GM19238 (cell line): ENCODE data around the gene PPARA.
A peak's percentile ranks its signal among the peaks of the same experiment; 100 is the strongest.

ENCODE experiments used
- DNase-seq: peaks from one replicate; pipeline ENCODE4 v3.0.0; 2011; ENCODE audit warnings: low spot score; ENCODE audit not compliant: insufficient read length

Gene PPARA

DNA sequence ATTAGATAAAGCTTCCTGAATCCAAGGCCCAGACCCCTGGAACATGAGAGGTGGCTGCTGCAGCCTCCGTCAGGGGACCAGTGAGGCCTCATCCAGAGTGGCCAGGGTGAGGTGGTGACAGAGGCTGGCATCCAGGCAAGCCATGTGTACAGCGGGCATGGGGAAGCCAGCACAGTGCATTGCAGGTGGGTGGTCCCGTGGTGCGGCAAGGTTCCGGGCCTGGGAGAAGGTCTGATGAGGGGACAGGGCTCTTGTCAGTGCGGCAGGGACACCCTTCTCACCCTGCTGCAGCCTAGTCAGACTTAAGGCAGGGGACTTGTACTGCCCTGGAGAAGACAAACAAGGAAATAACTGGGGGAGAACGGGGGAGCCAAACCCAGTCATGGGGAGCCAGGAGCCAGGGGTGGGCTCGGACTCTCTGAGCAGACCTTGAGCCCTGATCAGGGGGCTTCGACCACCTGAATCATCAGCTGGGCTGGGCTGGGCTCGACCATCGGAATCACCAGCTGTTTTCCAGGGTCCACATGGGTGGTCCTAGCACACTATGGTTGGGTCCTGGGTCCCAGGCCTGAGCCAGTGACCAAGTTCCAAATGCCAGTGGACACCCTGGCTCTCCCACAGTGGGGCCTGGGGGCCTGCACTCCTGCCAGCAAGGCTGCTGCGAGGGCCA lies 122.6 kb downstream of the PPARA start:
- DNase-seq, result no peak

DNA sequence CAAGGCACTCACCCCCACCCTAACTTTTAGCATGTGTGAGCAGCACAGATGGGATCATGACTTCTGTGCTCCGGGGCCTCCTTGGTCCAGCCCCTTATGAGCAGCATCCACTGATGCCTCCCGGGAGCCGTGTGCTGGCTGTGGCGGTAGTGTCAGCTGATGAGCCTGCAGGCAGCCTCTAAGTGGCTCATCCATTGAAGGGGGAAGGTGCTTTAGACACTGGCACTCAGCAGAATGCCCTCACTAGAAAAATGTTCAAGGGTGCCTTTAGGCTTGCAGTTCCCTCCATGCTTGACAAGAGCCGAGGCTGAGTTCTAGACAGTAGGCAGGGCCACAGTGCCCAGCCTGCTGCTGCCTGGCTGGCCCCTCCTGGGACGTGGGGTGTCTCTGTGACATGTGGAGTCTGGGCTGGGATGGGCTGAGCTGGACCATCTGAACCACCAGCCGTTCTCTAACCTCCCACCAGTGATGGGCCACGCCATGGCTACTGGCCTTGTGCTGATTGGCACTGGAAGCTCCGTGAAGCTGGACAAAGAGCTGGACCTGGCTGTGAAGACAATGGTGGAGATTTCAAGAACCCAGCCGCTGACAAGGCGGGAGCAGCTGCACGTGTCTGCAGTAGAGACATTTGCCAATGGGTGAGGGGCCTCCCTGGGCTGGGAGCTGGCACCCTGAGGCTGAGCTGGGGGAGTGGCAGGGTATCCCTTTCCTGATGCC lies 123.3 kb downstream of the PPARA start:
- no peak for DNase-seq

DNA sequence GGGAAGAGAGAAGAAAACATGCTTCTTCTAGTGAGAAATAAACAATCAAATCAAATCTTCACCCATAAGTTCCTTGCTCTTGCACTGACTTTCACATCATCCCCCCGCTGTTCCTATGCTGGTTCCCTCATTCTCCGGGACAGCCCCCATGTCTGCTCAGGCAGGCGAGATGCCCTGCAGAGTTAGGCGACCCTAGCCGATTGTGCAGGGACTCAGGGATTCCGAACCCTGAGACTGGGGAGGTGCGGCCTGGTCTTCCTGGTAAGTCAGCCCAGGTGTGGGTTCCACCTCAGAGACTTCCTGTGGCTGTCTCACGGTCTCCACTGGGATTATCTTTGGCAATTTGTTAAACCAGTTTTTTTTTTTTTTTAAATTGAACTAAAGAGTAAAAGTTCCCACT lies 124.1 kb downstream of the PPARA start:
- DNase-seq, result no peak

DNA sequence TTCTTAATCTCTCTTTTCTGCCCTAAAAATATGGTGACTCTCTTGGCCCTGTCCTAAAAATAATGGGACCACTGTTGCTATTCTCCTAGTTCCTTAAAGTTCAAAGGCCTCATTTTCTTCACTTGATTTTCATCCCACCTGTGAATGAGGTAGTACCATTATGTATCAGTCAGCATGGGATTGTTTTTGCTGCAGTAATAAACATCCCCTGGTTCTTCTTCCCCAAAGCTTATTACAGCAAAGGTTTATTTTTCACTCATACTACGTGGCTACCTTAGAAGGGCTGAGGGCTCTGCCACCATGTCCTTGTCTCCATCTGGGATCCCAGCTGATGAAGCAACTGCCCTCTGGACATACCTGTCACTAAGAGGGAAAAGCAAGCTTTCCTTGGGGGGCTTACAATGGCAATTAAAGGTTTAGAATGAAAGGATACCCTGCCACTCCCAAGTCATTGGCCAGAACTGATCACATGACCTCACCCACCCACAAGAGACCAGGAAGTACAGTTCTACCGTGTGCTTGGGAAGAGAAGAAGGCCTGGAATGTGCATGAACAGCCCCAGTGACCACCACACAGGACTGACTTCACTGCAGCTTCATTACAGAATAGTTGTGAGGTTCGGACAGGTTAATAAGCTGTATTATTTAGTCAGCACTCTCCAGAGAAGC lies 125.3 kb downstream of the PPARA start:
- DNase-seq, result no peak

DNA sequence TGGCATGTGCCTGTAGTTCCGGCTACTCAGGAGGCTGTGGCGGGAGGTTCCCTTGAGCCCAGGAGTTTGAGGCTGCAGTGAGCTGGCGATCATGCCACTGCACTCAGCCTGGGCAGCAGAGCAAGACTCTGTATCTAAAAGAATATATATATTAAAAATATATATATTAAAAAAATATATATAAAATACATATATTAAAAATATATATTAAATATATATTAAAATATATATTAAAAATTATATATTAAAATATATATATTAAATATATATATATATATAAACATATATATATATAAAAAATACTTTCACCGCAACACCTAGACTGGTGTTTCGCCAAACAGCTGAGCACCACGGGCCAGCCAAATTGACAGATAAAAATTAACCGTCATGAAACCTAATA lies 126.2 kb downstream of the PPARA start:
- DNase-seq, result no peak

DNA sequence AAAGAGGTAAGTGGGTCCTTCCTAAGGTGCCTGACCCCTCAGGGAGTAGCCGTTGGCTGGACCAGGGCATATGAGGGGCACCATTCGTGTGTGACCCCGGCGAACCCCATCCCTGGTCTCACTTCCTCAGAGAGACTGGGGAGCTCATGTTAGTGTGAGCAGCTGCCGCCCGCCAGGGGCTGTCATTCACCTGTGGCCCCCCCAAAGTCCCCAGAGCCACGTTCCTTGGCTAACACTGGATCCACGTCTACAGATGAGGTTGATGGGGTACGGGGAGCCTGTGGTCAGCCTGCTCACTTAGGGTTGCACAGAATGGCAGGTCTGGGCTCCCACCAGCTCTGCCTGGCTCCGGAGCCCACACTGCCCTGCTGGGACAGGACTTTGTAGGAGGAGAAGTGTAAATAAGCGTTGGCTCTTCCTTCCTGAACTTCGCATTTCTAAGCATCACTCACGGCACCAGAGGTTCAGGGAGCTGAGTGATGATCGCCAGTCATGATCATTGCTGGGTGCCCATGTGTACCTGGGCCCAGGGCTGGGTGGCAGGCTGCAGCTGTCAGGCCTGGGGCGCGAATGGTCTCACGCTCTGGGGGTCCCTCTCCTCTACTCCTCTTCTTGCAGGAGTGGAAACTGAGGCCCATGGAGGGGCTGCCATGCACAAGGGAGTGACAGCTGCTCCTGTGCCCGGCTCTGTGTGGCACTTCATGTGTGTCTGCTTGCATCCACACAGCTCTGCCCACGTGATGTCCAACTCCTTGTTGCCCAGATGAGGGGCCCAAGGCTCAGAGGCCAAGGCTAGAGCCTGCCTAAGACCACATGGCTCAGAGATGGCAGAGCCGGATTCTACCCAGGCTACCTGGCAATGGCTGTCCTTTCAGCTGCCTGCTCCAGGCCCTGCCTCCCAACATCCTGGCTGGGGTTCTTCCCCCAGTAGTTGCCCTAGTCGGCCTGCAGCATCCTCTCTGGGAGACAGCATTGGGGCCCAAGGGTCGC lies 128.6 kb downstream of the PPARA start:
- DNase-seq, result no peak

DNA sequence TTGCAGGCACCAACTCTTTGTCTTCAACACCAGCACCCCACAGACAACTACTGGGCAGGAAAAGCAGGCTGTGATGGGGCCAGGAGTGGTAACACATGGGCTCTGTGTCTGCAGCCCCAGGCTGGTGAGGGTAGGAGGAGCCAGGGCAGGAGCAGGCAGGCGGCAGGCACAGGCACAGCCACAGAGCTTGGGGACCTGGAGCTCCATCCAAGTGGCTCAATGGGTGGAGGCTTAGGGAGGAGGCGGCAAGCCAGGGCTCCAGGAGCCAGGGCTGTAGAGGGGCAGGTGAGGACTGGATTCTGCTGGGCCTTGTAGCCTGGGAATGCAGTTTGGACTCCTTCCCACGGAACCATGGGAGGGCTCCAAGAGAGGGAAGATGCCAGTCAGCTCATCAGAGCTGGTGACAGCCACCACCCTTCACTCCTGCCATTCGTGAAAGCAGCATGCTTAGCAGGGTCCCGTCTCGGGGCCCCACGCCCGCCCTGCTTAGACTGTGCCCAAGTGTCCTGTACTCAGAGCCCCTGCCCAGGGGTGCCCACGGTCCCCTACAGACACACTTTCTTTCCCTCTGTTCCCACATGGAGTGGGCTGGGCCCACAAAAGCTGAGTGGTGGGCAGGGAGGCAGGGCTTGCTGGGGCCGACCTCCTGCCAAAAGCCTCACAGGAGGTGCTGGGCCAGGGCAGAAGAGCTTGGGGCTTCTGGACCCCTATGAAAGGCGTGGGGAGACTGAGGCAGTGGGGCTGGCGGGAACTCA lies 129.9 kb downstream of the PPARA start:
- DNase-seq, result no peak

DNA sequence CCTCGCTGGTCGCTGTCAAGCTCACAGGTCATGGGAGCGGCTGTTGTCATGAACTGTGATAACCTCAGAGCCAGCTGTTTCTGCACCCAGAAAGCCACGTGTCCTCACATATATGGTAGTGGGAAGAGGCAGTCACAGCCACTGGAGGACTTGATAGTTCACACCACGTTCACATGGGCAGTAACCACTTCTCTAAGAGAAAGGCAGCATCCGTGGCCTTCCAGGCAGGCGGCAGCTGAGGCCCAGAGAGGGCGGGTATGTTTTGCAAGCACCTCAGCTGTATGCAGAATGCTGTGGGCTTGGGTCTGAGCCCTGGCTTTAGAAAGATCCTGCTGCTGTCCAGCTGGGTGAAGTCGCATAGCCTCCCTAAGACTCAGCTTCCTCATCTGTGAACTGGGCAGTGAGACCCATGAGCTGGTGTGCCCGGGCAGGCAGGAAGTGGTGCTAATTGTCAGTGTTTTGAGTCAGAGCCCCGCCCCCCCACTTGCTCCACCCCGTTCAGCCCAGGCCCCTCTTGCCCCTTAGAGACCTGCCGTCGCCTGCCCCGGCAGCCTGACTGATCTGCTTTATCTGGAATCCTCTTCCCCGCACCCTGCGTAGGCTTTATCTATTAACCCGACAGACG lies 130.8 kb downstream of the PPARA start:
- no peak for DNase-seq

DNA sequence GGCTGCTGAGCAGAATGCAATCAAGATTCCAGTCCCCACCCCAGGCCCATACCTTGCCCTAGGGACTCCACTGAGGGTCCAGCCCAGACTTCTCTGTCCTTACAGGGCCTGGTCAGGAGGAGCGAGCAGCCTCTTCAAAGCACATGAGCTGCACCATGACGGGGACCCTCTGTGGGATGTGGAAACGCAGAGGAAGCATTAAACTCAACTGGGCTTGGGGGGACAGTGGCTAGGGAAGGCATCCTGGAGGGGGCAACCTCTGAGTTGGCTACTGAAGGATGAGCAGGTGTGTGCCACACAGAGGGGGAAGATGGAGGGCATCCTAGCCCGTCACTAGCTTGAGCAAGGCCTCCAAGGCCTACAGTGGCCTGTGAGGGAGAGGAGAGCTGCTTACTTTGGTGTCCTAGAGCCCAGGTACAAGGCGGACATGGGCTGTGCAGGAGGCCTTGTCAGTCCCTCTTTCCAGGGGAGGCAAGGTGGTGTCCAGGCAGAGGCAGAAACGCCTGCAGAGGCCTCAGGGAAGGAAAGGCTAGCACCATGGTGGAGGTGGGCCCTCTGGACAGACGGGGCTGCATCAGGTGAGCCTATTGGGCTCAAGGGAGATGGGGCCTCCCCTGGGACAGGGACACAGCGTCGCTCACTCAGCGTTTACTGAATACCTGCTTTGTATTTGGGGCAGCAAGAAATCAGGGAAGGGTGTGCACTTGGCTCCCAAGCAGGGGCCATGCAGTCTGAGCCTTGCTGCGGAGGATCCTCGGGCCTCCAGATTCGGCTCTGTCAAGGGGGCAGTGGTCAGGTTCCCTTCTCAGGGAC lies 131.7 kb downstream of the PPARA start:
- DNase-seq, result no peak

DNA sequence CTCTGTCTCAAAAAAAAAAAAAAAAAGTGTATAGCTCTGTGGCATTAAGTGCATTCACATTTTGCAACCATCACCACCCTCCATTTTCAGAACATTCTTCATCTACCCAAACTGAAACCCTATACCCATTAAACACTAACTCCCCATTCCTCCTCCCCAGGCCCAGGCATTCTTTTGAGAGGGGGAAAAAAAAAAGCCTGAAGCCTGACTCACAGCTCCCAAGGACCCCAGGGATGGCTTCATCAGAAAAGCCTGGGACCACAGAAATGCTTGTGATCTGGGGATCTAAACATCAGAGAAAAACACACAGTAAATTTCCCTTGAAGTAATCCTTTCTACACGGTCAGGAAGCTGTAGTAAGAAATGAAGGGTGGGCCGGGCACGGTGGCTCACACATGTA lies 135.7 kb downstream of the PPARA start:
- no peak for DNase-seq

DNA sequence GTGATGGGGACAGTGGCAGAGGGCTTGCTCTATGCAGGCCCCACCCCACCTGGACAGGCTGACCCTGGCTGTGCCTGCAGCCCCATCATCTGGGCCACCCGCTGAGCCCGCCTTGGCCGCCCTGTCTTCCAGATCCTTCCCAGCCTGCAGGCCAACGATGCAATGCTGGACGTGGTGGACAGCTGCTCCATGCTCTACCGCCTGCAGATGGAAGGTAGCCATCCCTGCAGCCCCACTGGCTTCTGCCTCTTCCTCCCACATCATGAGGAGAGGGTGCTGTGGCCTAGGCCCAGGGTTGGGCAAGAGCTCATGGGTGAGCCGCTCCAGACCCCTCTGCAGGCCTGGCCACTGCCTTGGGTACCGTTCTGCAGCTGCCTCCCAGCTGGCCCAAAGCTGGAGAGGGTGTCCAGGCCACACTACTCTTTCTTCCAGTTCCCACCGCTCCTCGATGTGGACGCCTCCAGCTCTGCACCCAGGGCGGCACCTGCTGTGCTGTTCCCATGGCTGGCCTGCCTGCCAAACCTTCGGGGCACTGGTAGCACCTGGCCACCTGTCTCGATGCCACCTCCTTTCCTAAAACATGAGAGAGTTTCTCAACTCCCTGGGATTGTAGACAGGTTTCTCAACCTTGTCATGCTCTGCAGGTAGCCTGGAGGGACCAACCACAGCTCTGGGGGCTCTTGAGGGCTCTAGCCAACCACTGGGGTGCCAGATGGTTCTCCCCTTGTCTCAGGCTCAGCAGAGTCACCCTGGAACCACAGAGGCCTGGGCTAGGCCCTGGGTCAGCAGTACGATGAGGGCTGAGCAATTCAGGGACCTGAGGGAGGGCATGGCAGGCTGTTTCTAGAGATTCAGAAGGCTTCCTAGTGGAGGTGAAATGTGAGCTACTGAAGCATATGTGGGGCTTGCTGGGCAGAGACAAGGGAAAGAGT lies 136.9 kb downstream of the PPARA start:
- DNase-seq, result no peak

DNA sequence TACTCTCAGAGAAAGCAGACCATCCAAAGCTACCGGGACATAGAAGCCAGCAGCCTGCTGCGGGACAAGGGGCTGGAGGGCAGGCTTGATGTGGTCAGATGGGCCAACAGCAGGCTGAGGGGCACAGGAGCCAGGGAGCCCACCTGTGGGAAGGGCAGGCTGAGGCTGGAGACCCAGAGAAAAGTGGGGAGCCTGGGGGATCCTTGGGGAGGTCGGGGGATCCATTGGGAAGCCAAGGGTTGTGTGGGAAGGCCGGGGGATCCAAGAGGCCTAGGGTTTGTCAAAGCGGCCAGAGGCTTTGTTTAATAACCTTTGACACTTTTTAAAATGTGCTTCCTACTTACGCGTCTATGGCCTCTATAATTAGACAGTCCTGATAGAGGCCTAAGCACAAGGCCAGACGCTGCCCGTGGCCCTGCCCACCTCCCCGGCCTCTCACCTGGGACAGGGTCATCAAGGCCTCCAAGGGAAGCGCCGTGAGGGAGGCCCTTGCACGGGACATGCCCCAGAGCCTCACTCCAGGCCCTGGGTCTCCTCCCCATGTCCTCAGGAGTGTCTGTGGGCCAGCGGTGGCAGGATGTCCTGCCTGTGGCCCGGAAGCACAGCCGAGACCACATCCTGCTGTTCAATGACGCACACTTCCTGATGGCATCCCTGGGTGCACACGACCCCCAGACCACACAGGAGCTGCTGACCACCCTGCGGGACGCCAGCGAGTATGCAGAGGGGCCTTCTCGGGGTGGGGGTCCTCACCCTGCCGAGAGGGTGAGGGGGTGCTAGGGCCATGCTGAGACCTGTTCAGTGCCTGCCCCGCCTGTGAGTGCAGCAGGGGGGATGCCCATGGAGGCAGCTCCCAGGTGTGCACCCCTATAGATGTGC lies 137.8 kb downstream of the PPARA start:
- peak; percentile 92 for DNase-seq

DNA sequence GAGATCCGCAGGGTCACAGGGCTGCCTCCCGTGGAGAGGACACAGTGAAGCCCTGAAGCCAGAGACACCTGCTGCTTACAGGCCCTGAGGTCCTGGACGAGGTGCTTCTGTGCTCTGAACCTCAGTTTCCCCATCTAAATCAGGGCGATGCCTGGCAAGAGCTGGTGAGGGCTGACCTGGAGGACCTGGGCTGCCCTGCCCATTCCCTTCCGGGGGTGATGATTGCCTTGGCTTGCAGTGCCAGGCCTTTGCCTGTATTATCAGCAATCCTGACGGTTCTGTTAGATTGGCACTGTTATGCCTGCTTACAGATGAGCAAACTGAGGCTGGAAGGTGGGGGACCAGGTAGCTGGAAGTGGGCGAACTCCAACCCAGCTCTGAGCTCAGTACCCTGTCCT lies 138.5 kb downstream of the PPARA start:
- no peak for DNase-seq

DNA sequence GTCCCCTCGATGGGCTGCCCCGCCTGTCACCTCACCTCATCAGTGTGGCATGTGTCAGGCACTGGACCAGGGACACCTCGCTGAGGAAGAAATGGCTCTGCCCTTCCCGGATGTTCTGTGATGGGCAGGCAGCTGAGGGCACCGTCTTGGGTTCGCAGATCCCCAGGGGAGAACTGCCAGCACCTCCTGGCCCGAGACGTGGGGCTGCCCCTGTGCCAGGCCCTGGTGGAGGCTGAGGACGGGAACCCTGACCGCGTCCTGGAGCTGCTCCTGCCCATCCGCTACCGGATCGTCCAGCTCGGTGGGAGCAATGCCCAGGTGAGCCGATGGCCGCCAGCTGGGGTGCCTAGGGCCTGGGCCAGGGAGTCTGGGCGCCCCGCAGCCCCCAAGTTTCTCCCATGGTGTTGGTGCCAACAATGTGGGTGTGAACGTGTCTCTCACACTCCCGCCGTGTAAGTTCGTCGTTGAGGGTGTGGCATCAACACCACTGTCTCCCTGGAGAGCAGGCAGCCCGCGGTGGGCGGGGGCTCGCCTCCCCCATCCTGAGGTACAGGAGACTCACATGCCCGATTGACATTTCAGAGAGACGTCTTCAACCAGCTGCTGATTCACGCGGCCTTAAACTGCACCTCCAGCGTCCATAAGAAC lies 139.0 kb downstream of the PPARA start:
- no peak for DNase-seq

DNA sequence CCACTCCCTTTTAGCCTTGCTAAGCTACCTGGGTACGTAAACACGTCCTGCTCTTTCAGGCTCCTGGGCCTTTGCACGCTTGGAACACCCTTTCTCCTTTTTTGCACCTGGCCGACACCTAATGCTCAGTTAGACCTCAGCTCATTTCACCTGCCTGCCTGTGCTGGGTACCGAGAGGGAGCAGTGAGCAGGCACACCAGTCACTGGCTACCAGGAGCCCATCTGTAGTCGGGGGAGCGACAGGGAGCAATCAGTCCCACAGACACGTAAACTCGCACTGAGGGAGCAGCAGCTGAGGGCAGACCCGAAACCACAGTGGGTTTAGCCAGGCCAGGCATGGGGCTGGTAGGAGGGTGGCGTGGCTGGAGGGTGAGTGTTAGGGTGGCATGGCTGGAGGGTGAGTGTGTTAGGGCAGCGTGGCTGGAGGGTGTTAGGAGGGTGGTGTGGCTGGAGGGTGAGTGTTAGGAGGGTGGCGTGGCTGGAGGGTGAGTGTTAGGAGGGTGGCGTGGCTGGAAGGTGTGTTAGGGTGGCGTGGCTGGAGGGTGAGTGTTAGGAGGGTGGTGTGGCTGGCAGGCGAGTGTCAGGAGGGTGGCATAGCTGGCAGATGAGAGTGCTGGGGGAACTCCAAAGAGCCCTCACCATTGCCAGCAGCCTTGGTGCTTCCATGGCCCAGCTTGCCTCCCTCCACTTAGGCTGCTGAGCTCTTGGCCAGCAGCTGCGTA lies 140.0 kb downstream of the PPARA start:
- no peak for DNase-seq
